ENCODE results near the gene NFIA. TPM values are rescaled to one million over a fixed set of nuclear protein-coding genes. Genes with fewer than 3 reads are reported as not detected.

The NFIA gene
- total RNA-seq, 8 experiments from 2014 or later, result 1.0 to 57.6 (median 9.2) TPM

GRCh38 chr1:61182049-61182448 is 99.7 kb downstream of the NFIA start:
- ATAC-seq (replicated peaks in 6 of 8), result peak in 1 of 8 experiments; percentile 6

GRCh38 chr1:61182480-61182879 is 100.1 kb downstream of the NFIA start:
- WGBS, 10 experiments, result 48 to 95% (median 90%) methylated on average over 2 to 3 of the region's 3 CpGs
- no peak for ATAC-seq (replicated peaks in 6 of 8)
- peaks cover 17 to 42% of the 10 kb centered on the region in 2 donors for H3K4me1 ChIP-seq (replicated peaks in 1 of 2)
- no peak overlapping the region for H3K4me3 ChIP-seq
- H3K27ac ChIP-seq, result no peak overlapping the region
- in situ Hi-C loops (cut with MboI; ENCODE audit: low pct_unique_long_range_greater_than_20kb in 2 of 9, low sequenced_read_pairs in 9 of 9, unreplicated experiment in 9 of 9), result no loop called here

More at GRCh38 chr1:61182049-61182448, 99.7 kb downstream of the NFIA start:
- Histone ChIP-seq H3K4me3 (no peak overlapping the region), H3K4me1 (replicated peaks in 1 of 2) (peaks cover 19 to 42% of the 10 kb centered on the region in 2 donors), H3K27ac (no peak overlapping the region)
- WGBS, 10 experiments, result 0 to 100% (median 74%) methylated on average over 1 to 2 of the region's 2 CpGs; no CpG with 5 or more reads in 1 of the 10 experiments
- in situ Hi-C loops (cut with MboI; ENCODE audit: low pct_unique_long_range_greater_than_20kb in 2 of 9, low sequenced_read_pairs in 9 of 9, unreplicated experiment in 9 of 9), result no loop called here

GRCh38 chr1:61183471-61184039 is 101.2 kb downstream of the NFIA start:
- peak in 6 of 8 experiments; percentile 5 to 81 (median 26) for ATAC-seq (replicated peaks in 6 of 8)
- H3K4me1 ChIP-seq (replicated peaks in 1 of 2), result peaks cover 17 to 44% of the 10 kb centered on the region in 2 donors
- no peak overlapping the region for H3K4me3 ChIP-seq
- WGBS, 10 experiments, result 4 to 100% (median 82%) methylated on average over 1 to 9 of the region's 9 CpGs
- no peak overlapping the region for H3K27ac ChIP-seq
- in situ Hi-C loops (cut with MboI; ENCODE audit: low pct_unique_long_range_greater_than_20kb in 2 of 9, low sequenced_read_pairs in 9 of 9, unreplicated experiment in 9 of 9), result no loop called here

GRCh38 chr1:61184040-61184713 is 101.8 kb downstream of the NFIA start:
- in situ Hi-C loops (cut with MboI; ENCODE audit: low pct_unique_long_range_greater_than_20kb in 2 of 9, low sequenced_read_pairs in 9 of 9, unreplicated experiment in 9 of 9), result no loop called here
- Histone ChIP-seq H3K4me1 (replicated peaks in 1 of 2) (peaks cover 17 to 44% of the 10 kb centered on the region in 2 donors), H3K27ac (no peak overlapping the region), H3K4me3 (no peak overlapping the region)
- 7 to 96% (median 77%) methylated on average over 1 to 17 of the region's 17 CpGs for WGBS, 10 experiments
- peak in 5 of 8 experiments; percentile 51 to 90 (median 82) for ATAC-seq (replicated peaks in 6 of 8)

GRCh38 chr1:61184714-61185106 is 102.3 kb downstream of the NFIA start:
- Histone ChIP-seq H3K27ac (no peak overlapping the region), H3K4me1 (replicated peaks in 1 of 2) (peaks cover 17 to 44% of the 10 kb centered on the region in 2 donors), H3K4me3 (no peak overlapping the region)
- in situ Hi-C loops (cut with MboI; ENCODE audit: low pct_unique_long_range_greater_than_20kb in 2 of 9, low sequenced_read_pairs in 9 of 9, unreplicated experiment in 9 of 9), result no loop called here
- WGBS, 10 experiments, result 9 to 80% (median 24%) methylated on average over 1 to 3 of the region's 3 CpGs; no CpG with 5 or more reads in 1 of the 10 experiments
- no peak for ATAC-seq (replicated peaks in 6 of 8)

- in situ Hi-C loops (cut with MboI; ENCODE audit: low pct_unique_long_range_greater_than_20kb in 2 of 9, low sequenced_read_pairs in 9 of 9, unreplicated experiment in 9 of 9), result no loop called here
- H3K4me1 ChIP-seq (replicated peaks in 1 of 2), result peaks cover 5 to 49% of the 10 kb centered on the region in 2 donors
- no peak overlapping the region for H3K27ac ChIP-seq
- ATAC-seq (replicated peaks in 6 of 8), result no peak
- 40 to 100% (median 85%) methylated on average over 1 of the region's 1 CpG; no CpG with 5 or more reads in 3 of the 10 experiments for WGBS, 10 experiments
- no peak overlapping the region for H3K4me3 ChIP-seq
Observed at GRCh38 chr1:61186753-61187152, 104.4 kb downstream of the NFIA start.

GRCh38 chr1:61187352-61188086 is 105.2 kb downstream of the NFIA start:
- in situ Hi-C loops (cut with MboI; ENCODE audit: low pct_unique_long_range_greater_than_20kb in 2 of 9, low sequenced_read_pairs in 9 of 9, unreplicated experiment in 9 of 9), result no loop called here
- peaks cover 0 to 46% of the 10 kb centered on the region in 2 donors for H3K4me1 ChIP-seq (replicated peaks in 1 of 2)
- WGBS, 10 experiments, result 17 to 100% (median 84%) methylated on average over 1 to 10 of the region's 10 CpGs
- H3K27ac ChIP-seq, result no peak overlapping the region
- no peak overlapping the region for H3K4me3 ChIP-seq
- ATAC-seq (replicated peaks in 6 of 8), result peak in 1 of 8 experiments; percentile 45

GRCh38 chr1:61190153-61190552 is 107.8 kb downstream of the NFIA start:
- Histone ChIP-seq H3K27ac (no peak overlapping the region), H3K4me3 (no peak overlapping the region), H3K4me1 (replicated peaks in 1 of 2) (peaks cover 0 to 35% of the 10 kb centered on the region in 2 donors)
- in situ Hi-C loops (cut with MboI; ENCODE audit: low pct_unique_long_range_greater_than_20kb in 2 of 9, low sequenced_read_pairs in 9 of 9, unreplicated experiment in 9 of 9), result no loop called here
- 77 to 100% (median 96%) methylated on average over 1 to 4 of the region's 4 CpGs; no CpG with 5 or more reads in 1 of the 10 experiments for WGBS, 10 experiments
- ATAC-seq (replicated peaks in 6 of 8), result no peak

GRCh38 chr1:61190618-61191432 is 108.5 kb downstream of the NFIA start:
- Histone ChIP-seq H3K4me3 (no peak overlapping the region), H3K27ac (peak overlapping the region in 1 of 2 donors; percentile 48), H3K4me1 (replicated peaks in 1 of 2) (peaks cover 0 to 31% of the 10 kb centered on the region in 2 donors)
- in situ Hi-C loops (cut with MboI; ENCODE audit: low pct_unique_long_range_greater_than_20kb in 2 of 9, low sequenced_read_pairs in 9 of 9, unreplicated experiment in 9 of 9), result no loop called here
- WGBS, 10 experiments, result 29 to 85% (median 66%) methylated on average over 1 to 5 of the region's 5 CpGs
- ATAC-seq (replicated peaks in 6 of 8), result peak in 5 of 8 experiments; percentile 29 to 76 (median 60)

- H3K27ac ChIP-seq, result peak overlapping the region in 1 of 2 donors; percentile 48
- no peak overlapping the region for H3K4me3 ChIP-seq
- in situ Hi-C loops (cut with MboI; ENCODE audit: low pct_unique_long_range_greater_than_20kb in 2 of 9, low sequenced_read_pairs in 9 of 9, unreplicated experiment in 9 of 9), result no loop called here
- 67 to 100% (median 88%) methylated on average over 1 of the region's 1 CpG; no CpG with 5 or more reads in 5 of the 10 experiments for WGBS, 10 experiments
- H3K4me1 ChIP-seq (replicated peaks in 1 of 2), result peaks cover 0 to 31% of the 10 kb centered on the region in 2 donors
- no peak for ATAC-seq (replicated peaks in 6 of 8)
Observed at GRCh38 chr1:61191433-61191720, 109.0 kb downstream of the NFIA start.

- ATAC-seq (replicated peaks in 6 of 8), result no peak
- 50 to 96% (median 84%) methylated on average over 1 to 6 of the region's 6 CpGs for WGBS, 10 experiments
- H3K4me3 ChIP-seq, result no peak overlapping the region
- H3K4me1 ChIP-seq (replicated peaks in 1 of 2), result peaks cover 0 to 29% of the 10 kb centered on the region in 2 donors
- no peak overlapping the region for H3K27ac ChIP-seq
- in situ Hi-C loops (cut with MboI; ENCODE audit: low pct_unique_long_range_greater_than_20kb in 2 of 9, low sequenced_read_pairs in 9 of 9, unreplicated experiment in 9 of 9), result no loop called here
Observed at GRCh38 chr1:61192663-61193330, 110.4 kb downstream of the NFIA start.

- no peak for ATAC-seq (replicated peaks in 6 of 8)
- in situ Hi-C loops (cut with MboI; ENCODE audit: low pct_unique_long_range_greater_than_20kb in 2 of 9, low sequenced_read_pairs in 9 of 9, unreplicated experiment in 9 of 9), result no loop called here
- 67 to 100% (median 100%) methylated on average over 1 of the region's 1 CpG; no CpG with 5 or more reads in 2 of the 10 experiments for WGBS, 10 experiments
- H3K4me1 ChIP-seq (replicated peaks in 1 of 2), result peaks cover under 1 to 29% of the 10 kb centered on the region in 2 donors
- H3K4me3 ChIP-seq, result no peak overlapping the region
- no peak overlapping the region for H3K27ac ChIP-seq
Observed at GRCh38 chr1:61193808-61194207, 111.4 kb downstream of the NFIA start.

Measured in motor neuron (in vitro differentiated cells).